ENCODE data around the gene RMND1.
"Not testable (repeated sequence)": the region's sequence is repeated elsewhere in the genome, so short reads cannot be mapped to it uniquely, and the experiment has no call there.

RMND1 gene

GRCh38 chr6:151451417-151451949 lies 443 bp downstream of the RMND1 start:
- no peak for FAIRE-seq

GRCh38 chr6:151450928-151451327 lies 998 bp downstream of the RMND1 start:
- not testable (repeated sequence) for FAIRE-seq

GRCh38 chr6:151448623-151449022 lies 3.3 kb downstream of the RMND1 start:
- FAIRE-seq, result no peak

- no peak for FAIRE-seq
Measured at GRCh38 chr6:151447237-151447636, 4.7 kb downstream of the RMND1 start.

GRCh38 chr6:151445482-151445881 lies 6.4 kb downstream of the RMND1 start:
- FAIRE-seq, result no peak

GRCh38 chr6:151443911-151444621 lies 7.9 kb downstream of the RMND1 start:
- FAIRE-seq, result no peak

GRCh38 chr6:151443454-151443853 lies 8.5 kb downstream of the RMND1 start:
- FAIRE-seq, result no peak

GRCh38 chr6:151442371-151442770 lies 9.6 kb downstream of the RMND1 start:
- FAIRE-seq, result no peak

- no peak for FAIRE-seq
Measured at GRCh38 chr6:151441390-151442166, 10.3 kb downstream of the RMND1 start.

GRCh38 chr6:151440930-151441329 lies 11.0 kb downstream of the RMND1 start:
- peak; percentile 47 for FAIRE-seq

GRCh38 chr6:151440498-151440897 lies 11.4 kb downstream of the RMND1 start:
- FAIRE-seq, result no peak

- no peak for FAIRE-seq
Measured at GRCh38 chr6:151437401-151437800, 14.5 kb downstream of the RMND1 start.

- FAIRE-seq, result no peak
Measured at GRCh38 chr6:151436802-151437201, 15.1 kb downstream of the RMND1 start.

- no peak for FAIRE-seq
Measured at GRCh38 chr6:151436300-151436699, 15.6 kb downstream of the RMND1 start.

GRCh38 chr6:151434369-151434768 lies 17.6 kb downstream of the RMND1 start:
- FAIRE-seq, result no peak

- no peak for FAIRE-seq
Measured at GRCh38 chr6:151432651-151433050, 19.3 kb downstream of the RMND1 start.

GRCh38 chr6:151431337-151431736 lies 20.6 kb downstream of the RMND1 start:
- no peak for FAIRE-seq

- FAIRE-seq, result no peak
Measured at GRCh38 chr6:151430886-151431285, 21.0 kb downstream of the RMND1 start.

- no peak for FAIRE-seq
Measured at GRCh38 chr6:151428093-151428735, 23.7 kb downstream of the RMND1 start.

- FAIRE-seq, result no peak
Measured at GRCh38 chr6:151425561-151425960, 26.4 kb downstream of the RMND1 start.

- FAIRE-seq, result no peak
Measured at GRCh38 chr6:151422981-151423380, 28.9 kb downstream of the RMND1 start.

GRCh38 chr6:151417477-151417876 lies 34.4 kb downstream of the RMND1 start:
- no peak for FAIRE-seq

GRCh38 chr6:151414641-151415260 lies 37.2 kb downstream of the RMND1 start:
- peak; percentile 38 for FAIRE-seq
